K562 (cell line): Measurements from ENCODE around the gene TP53BP2. TPM values are rescaled to one million over a fixed set of nuclear protein-coding genes. Genes with fewer than 3 reads are reported as not detected.

Experiments used
- ATAC-seq: fragments of 200-7000 bp; cut with Tn5 transposase; 3 replicates; pipeline ENCODE4 v1.9.1; 2020; ENCODE audit warnings: moderate library complexity
- BruUV-seq: library from RNA; stranded (reverse); fragments of 400-500 nt; replicated peaks from 2 replicates; lab custom pipeline; 2021; lab: Mats Ljungman, UMichigan
- CTCF ChIA-PET: fragments of 300-600 bp; formaldehyde crosslinking; extraction: SDS; loops from one replicate; lab custom pipeline; 2021; ENCODE audit warnings: low intra/inter-chr PET ratio; lab: Yijun Ruan, JAX
- POLR2A ChIA-PET: fragments of 300-600, 350-650 bp; sonication (Branson Sonifier 250); formaldehyde crosslinking; extraction: SDS; loops from one replicate; lab custom pipeline; 2021; ENCODE audit warnings: antibody characterized with exemption, inconsistent platforms; lab: Yijun Ruan, JAX
- DNase-seq, 4 experiments: peaks; one replicate each; pipeline versions ENCODE4 v3.0.0 to v3.0.0-alpha.2; 2011 to 2018; ENCODE audit warnings: low spot score in 3 of 4, mixed read lengths in 3 of 4; ENCODE audit errors: extremely low read depth in 1 of 4
- FAIRE-seq: peaks from 2 replicates; lab custom pipeline; 2011; peaks lifted over from hg19 to GRCh38; lab: Jason Lieb, UNC
- H2AFZ ChIP-seq: 2 replicates; pipeline ENCODE4 v1.6.0; 2011; ENCODE audit warnings: low read depth, low read length, control low read depth, inconsistent platforms
- H3K27ac ChIP-seq: fragments of 200-600 bp; 3 replicates; pipeline ENCODE4 v1.8.0; 2011; ENCODE audit warnings: low read depth, mild to moderate bottlenecking, control low read depth, inconsistent platforms, low read length, moderate library complexity, mixed read lengths; ENCODE audit errors: extremely low read depth
- H3K27me3 ChIP-seq, 2 experiments: fragments of 300-600 bp in 1 of 2; 2 replicates in 1 of 2; 3 replicates in 1 of 2; pipeline versions ENCODE4 v1.6.0 to v1.8.0; 2011; ENCODE audit warnings: inconsistent platforms in 2 of 2, low read length in 2 of 2, mild to moderate bottlenecking in 1 of 2, mixed read lengths in 1 of 2, moderate library complexity in 1 of 2; ENCODE audit not compliant: control insufficient read depth in 2 of 2, insufficient read depth in 2 of 2
- H3K36me3 ChIP-seq: fragments of 300-600 bp; 3 replicates; pipeline ENCODE4 v1.8.0; 2011; ENCODE audit warnings: mild to moderate bottlenecking, low read length, inconsistent platforms; ENCODE audit not compliant: control insufficient read depth, insufficient read depth
- H3K4me1 ChIP-seq, 2 experiments: fragments of 200-600 bp in 1 of 2; replicated peaks in 1 of 2; 2 replicates in 1 of 2; 3 replicates in 1 of 2; pipeline versions ENCODE4 v1.5.1 to v1.8.0; 2011; ENCODE audit warnings: inconsistent platforms in 2 of 2, low read length in 2 of 2, mild to moderate bottlenecking in 1 of 2, mixed read lengths in 1 of 2, moderate library complexity in 1 of 2; ENCODE audit not compliant: control insufficient read depth in 2 of 2, insufficient read depth in 2 of 2
- H3K4me2 ChIP-seq: 2 replicates; pipeline ENCODE4 v1.6.1; 2011; ENCODE audit warnings: low read length, control low read depth, inconsistent platforms, mixed read lengths; ENCODE audit not compliant: insufficient read depth
- H3K4me3 ChIP-seq: fragments of 200-600 bp; sonication (generic), shearing (Covaris generic); 2 replicates; pipeline ENCODE4 v1.5.1; 2016; ENCODE audit warnings: control low read depth, inconsistent platforms
- H3K79me2 ChIP-seq: fragments of 200-600 bp; 3 replicates; pipeline ENCODE4 v1.8.0; 2011; ENCODE audit warnings: low read length, inconsistent platforms; ENCODE audit not compliant: control insufficient read depth, insufficient read depth
- H3K9ac ChIP-seq, 2 experiments: 2 replicates each; pipeline versions ENCODE4 v1.6.0 to v1.6.1; 2011; ENCODE audit warnings: low read depth in 2 of 2, low read length in 2 of 2, control low read depth in 1 of 2, inconsistent platforms in 1 of 2, mild to moderate bottlenecking in 1 of 2, mixed read lengths in 1 of 2; ENCODE audit not compliant: insufficient read depth in 1 of 2
- H3K9me1 ChIP-seq: one replicate; pipeline ENCODE4 v1.6.0; 2011; ENCODE audit warnings: inconsistent platforms, mild to moderate bottlenecking, low read length, moderate library complexity; ENCODE audit not compliant: control insufficient read depth, insufficient read depth
- H3K9me3 ChIP-seq: replicated peaks from 2 replicates; pipeline ENCODE4 v1.5.1; 2011; ENCODE audit warnings: low read depth, low read length, inconsistent platforms; ENCODE audit not compliant: control insufficient read depth, insufficient read depth
- H4K20me1 ChIP-seq: replicated peaks from 2 replicates; pipeline ENCODE4 v1.6.1; 2011; ENCODE audit warnings: low read length, inconsistent platforms, mixed read lengths; ENCODE audit not compliant: control insufficient read depth, insufficient read depth
- ASH1L ChIP-seq: fragments of 450-650 bp; IDR thresholded peaks from 2 replicates; pipeline ENCODE4 v1.6.1; 2018; ENCODE audit warnings: borderline replicate concordance, mild to moderate bottlenecking, low read depth; ENCODE audit not compliant: partially characterized antibody
- BCOR ChIP-seq: fragments of 450-650 bp; IDR thresholded peaks from 2 replicates; pipeline ENCODE4 v1.6.1; 2016
- FIP1L1 ChIP-seq: fragments of 200-400 bp; formaldehyde crosslinking; IDR thresholded peaks from 2 replicates; pipeline ENCODE4 v1.6.1; 2018; ENCODE audit warnings: mild to moderate bottlenecking, low read depth, low read length; ENCODE audit not compliant: poor library complexity, severe bottlenecking
- FUS ChIP-seq: fragments of 200-400 bp; formaldehyde crosslinking; optimal IDR thresholded peaks from 2 replicates; pipeline ENCODE3; 2017; ENCODE audit warnings: low read depth, low read length
- GABPB1 ChIP-seq: sonication (generic); formaldehyde crosslinking; IDR thresholded peaks from 2 replicates; pipeline ENCODE4 v1.8.0; 2022; ENCODE audit warnings: mild to moderate bottlenecking, missing genetic modification reagents
- RBBP5 ChIP-seq: fragments of 200-600 bp; sonication (generic); IDR thresholded peaks from 2 replicates; pipeline ENCODE4 v1.6.1; 2012; ENCODE audit warnings: borderline replicate concordance, mild to moderate bottlenecking, low read length, control low read depth, inconsistent platforms; ENCODE audit not compliant: insufficient read depth, poor library complexity, severe bottlenecking
- SIN3B ChIP-seq: fragments of 450-650 bp; IDR thresholded peaks from 2 replicates; pipeline ENCODE4 v1.6.1; 2017; ENCODE audit warnings: low read depth, mild to moderate bottlenecking, moderate library complexity
- SMARCA4 ChIP-seq: fragments of 450-650 bp; IDR thresholded peaks from 2 replicates; pipeline ENCODE4 v1.6.1; 2016
- TEAD1 ChIP-seq, 2 experiments: fragments of 450-650 bp in 1 of 2; sonication (generic) in 1 of 2; formaldehyde crosslinking; IDR thresholded peaks; 2 replicates each; pipeline versions ENCODE4 v1.4.0 to v1.8.0; 2020 to 2022; ENCODE audit warnings: mild to moderate bottlenecking in 2 of 2, missing genetic modification reagents in 1 of 2
- WGBS: fragments of 100-300 bp; shearing (Covaris generic); methylation state at CpG from one replicate; pipeline ENCODE4 v1.1.6; 2016; ENCODE audit warnings: low coverage, mixed read lengths; ENCODE audit not compliant: insufficient coverage; ENCODE audit errors: missing lambda C conversion rate; 5-methylcytosine and 5-hydroxymethylcytosine counted together
- in situ Hi-C: fragments of 300-500 bp; cut with MboI; formaldehyde crosslinking; loops from 4 replicates; pipeline ENCODE4 v1.15.0; 2018; ENCODE audit warnings: inconsistent platforms, mixed read lengths
- intact Hi-C: fragments of 100-400 bp; cut with micrococcal nuclease; formaldehyde crosslinking; loops from 2 replicates; pipeline ENCODE4 v1.14.2; 2022
- polyA plus RNA-seq, 8 experiments: library from polyadenylated mRNA; depleted of rRNA in 4 of 8; stranded (reverse) in 5 of 8; unstranded in 3 of 8; fragments of >200 nt; fragmentation: Nextera tagmentation in 2 of 8; fragmentation: Illumina TruSeq in 1 of 8; extraction: Ambion mirVana in 2 of 8; extraction: Trizol in 1 of 8; gene quantifications; 2 replicates each; pipeline versions ENCODE4 v1.2.1 to v1.2.3, GENCODE V29; 2011 to 2014; ENCODE audit warnings: inconsistent platforms in 1 of 8, missing spikeins in 1 of 8
- total RNA-seq, 7 experiments: library from RNA; depleted of rRNA in 6 of 7; stranded (reverse); fragments of >200 nt in 6 of 7; fragmentation: Illumina TruSeq in 2 of 7; extraction: Trizol in 2 of 7; gene quantifications; 2 replicates each; pipeline versions ENCODE4 v1.2.1 to v1.2.3, GENCODE V29; 2011 to 2021; ENCODE audit warnings: low replicate concordance in 1 of 7
- TF ChIP-seq, protein P1 (sequence below): sonication (generic); formaldehyde crosslinking; IDR thresholded peaks from 2 replicates; pipeline ENCODE4 v1.8.0; 2023; ENCODE audit warnings: mild to moderate bottlenecking, missing genetic modification reagents
- TF ChIP-seq, protein P2 (sequence below), 2 experiments: IDR thresholded peaks; 2 replicates each; pipeline ENCODE4 v1.6.1; 2011; ENCODE audit warnings: borderline replicate concordance in 1 of 2, control low read depth in 1 of 2, low read depth in 1 of 2, low read length in 1 of 2, mild to moderate bottlenecking in 1 of 2, mixed read lengths in 1 of 2, moderate library complexity in 1 of 2; ENCODE audit not compliant: insufficient read depth in 1 of 2, insufficient read length in 1 of 2, poor library complexity in 1 of 2, severe bottlenecking in 1 of 2; ENCODE audit errors: extremely low read depth in 1 of 2

The TP53BP2 gene
- total and polyA plus RNA-seq, 9 of the 15 experiments (the other 6 are each of a cell fraction or from before 2014, with no cell fraction given): 17.0 to 69.6 (median 40.1) TPM

DNA sequence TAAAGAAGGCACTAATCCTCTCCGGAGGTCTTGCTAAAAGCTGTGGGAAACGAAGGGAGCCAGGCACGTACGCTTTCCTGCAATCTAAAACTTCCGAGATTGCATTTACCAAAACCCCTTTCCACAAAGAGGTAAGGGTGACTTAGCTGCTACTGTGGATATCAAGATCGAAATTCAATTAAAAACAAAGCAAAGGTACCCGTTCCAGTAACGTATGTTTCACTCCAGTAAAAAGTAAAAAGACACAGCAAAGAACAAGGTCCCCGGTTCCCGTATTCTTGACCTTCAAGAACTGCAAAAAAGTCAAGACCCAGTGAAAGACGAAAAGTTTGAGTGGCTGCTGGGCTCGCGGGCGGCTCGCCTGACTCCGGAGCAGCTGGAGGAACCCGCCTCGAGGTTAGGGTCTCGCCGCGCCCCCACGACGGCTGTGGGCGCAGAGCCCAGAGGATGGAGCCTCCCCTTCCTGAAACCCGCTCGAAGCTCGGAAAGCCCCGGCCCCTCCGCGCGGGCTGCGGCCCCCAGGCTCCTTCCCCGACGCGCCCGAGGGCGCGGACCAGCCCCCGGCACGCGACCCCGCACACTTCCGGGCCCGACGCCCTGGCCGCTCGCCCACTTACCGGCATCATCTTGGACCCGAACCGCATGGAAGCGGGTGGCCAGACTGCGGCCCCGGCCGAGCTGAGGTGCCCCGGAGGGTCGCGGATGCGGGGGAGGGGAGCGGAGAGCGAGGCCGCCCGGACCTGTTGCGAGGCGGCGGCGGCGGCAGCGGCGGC lies 524 bp downstream of the TP53BP2 start:
- POLR2A ChIA-PET: interaction anchor here (0.7 to 3.8 kb wide), 12 partner anchors 8 to 751 kb away, joined by 3 to 22 read pairs (median 10); no protein-coding TSS in a partner anchor
- under 1% methylated on average over 53 of the region's 69 CpGs for WGBS
- BruUV-seq: no TSS peak
- peak; percentile 59; the same call in 1 of the 2 replicates for TF ChIP-seq SIN3B
- TF ChIP-seq, protein P1, sequence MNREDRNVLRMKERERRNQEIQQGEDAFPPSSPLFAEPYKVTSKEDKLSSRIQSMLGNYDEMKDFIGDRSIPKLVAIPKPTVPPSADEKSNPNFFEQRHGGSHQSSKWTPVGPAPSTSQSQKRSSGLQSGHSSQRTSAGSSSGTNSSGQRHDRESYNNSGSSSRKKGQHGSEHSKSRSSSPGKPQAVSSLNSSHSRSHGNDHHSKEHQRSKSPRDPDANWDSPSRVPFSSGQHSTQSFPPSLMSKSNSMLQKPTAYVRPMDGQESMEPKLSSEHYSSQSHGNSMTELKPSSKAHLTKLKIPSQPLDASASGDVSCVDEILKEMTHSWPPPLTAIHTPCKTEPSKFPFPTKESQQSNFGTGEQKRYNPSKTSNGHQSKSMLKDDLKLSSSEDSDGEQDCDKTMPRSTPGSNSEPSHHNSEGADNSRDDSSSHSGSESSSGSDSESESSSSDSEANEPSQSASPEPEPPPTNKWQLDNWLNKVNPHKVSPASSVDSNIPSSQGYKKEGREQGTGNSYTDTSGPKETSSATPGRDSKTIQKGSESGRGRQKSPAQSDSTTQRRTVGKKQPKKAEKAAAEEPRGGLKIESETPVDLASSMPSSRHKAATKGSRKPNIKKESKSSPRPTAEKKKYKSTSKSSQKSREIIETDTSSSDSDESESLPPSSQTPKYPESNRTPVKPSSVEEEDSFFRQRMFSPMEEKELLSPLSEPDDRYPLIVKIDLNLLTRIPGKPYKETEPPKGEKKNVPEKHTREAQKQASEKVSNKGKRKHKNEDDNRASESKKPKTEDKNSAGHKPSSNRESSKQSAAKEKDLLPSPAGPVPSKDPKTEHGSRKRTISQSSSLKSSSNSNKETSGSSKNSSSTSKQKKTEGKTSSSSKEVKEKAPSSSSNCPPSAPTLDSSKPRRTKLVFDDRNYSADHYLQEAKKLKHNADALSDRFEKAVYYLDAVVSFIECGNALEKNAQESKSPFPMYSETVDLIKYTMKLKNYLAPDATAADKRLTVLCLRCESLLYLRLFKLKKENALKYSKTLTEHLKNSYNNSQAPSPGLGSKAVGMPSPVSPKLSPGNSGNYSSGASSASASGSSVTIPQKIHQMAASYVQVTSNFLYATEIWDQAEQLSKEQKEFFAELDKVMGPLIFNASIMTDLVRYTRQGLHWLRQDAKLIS (CRISPR knock-in tag): peak; percentile 78; the same call in 1 of the 2 replicates
- peak; percentile 83 for TF ChIP-seq RBBP5
- TF ChIP-seq FIP1L1: peak; percentile 14
- TF ChIP-seq BCOR: peak; percentile 39; the same call in 1 of the 2 replicates
- TF ChIP-seq GABPB1 (CRISPR knock-in tag): peak; percentile 21; the same call in 1 of the 2 replicates
- TF ChIP-seq, protein P2, sequence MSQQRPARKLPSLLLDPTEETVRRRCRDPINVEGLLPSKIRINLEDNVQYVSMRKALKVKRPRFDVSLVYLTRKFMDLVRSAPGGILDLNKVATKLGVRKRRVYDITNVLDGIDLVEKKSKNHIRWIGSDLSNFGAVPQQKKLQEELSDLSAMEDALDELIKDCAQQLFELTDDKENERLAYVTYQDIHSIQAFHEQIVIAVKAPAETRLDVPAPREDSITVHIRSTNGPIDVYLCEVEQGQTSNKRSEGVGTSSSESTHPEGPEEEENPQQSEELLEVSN (IDR thresholded peaks at IDR 0.05; ENCODE audit: borderline replicate concordance in 1 of 2, extremely low read depth in 1 of 2, insufficient read depth in 1 of 2, insufficient read length in 1 of 2, low read depth in 1 of 2, low read length in 1 of 2, poor library complexity in 1 of 2, severe bottlenecking in 1 of 2): peak; percentile 32 to 54
- TF ChIP-seq ASH1L: no peak
- peak in 1 of 2 experiments; percentile 40; a peak in 1 of 4 replicates for TF ChIP-seq TEAD1 (CRISPR knock-in tag; IDR thresholded peaks at IDR 0.05)
- TF ChIP-seq FUS: peak; percentile 59
- peak; percentile 57 for TF ChIP-seq SMARCA4

More for the DNA sequence above, 524 bp downstream of the TP53BP2 start:
- peak in 2 of 4 experiments; percentile 48 to 69 for DNase-seq
- Histone ChIP-seq H3K4me2 (peak overlapping the region; percentile 91), H3K36me3 (peaks cover 7% of the 10 kb centered on the region; the same call in 1 of the 3 replicates), H3K4me3 (peak overlapping the region; percentile 81), H4K20me1 (peaks cover 4% of the 10 kb centered on the region; the same call in 1 of the 2 replicates), H3K27ac (peak overlapping the region; percentile 93), H3K4me1 (peaks cover 23 to 41% of the 10 kb centered on the region in 2 experiments), H3K9ac (peak overlapping the region; percentile 87 to 96), H2AFZ (peak overlapping the region; percentile 80), H3K27me3 (no peaks in the 10 kb centered on the region), H3K9me1 (no peaks in the 10 kb centered on the region), H3K79me2 (peaks cover 63% of the 10 kb centered on the region), H3K9me3 (no peaks in the 10 kb centered on the region)
- intact Hi-C loops: loop anchor here (5.0 kb wide), 1 partner anchor 487 kb away; the partner anchor contains the start of gene NVL
- no peak for FAIRE-seq
- in situ Hi-C loops: no loop called here
- CTCF ChIA-PET: no interaction called here
- ATAC-seq: peak; percentile 22
